Bronchial smooth muscle cell (primary cell): ENCODE measurements around the gene ARHGAP21. TPM values are rescaled to one million over a fixed set of nuclear protein-coding genes. Genes with fewer than 3 reads are reported as not detected.

Source experiments
- total RNA-seq: library from RNA; depleted of rRNA; stranded (reverse); fragments of >200 nt; gene quantifications from 2 replicates; pipeline ENCODE4 v1.2.1, GENCODE V29; 2014

The ARHGAP21 gene
- total RNA-seq: 109 and 130 TPM in 2 replicates

DNA sequence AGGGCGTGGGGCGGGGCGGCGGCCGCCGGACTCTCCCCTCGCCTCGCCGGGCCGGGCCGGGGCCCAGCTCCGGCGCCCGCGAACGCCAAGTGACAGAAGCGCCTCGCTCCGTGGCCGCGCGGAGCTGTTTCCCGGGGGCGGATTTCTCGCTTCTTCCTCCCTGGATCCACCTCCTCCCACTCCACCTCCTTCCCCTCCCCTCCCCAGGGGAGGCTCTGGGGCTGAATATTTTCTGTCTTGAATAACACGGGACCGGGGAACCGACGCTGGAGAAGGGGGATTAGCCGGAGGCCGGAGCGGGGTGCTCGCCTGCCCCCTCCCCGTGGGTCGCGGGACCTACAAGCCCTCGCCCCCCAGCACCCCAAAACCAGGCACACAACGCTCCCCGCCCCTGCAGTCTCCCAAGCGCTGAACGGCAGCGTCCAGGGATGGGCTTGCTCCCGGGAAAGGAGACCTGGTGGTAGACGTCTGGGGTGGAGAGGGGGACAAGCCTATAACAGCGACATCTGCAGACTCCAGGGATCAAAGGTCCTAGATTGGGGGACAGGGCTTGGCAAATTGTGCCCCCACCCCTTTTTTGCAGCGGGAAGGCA lies at the start of gene ARHGAP21:
TSS of gene ARHGAP21 (minus strand) at position 100 of the 593 bp plus-strand sequence. CDS start 1,988 bp downstream, outside the sequence.

Other genes starting within 250 kb of the ARHGAP21 start
- 28.1 and 58.6 TPM in 2 replicates for gene PRTFDC1, start 228.7 kb upstream of the ARHGAP21 start, total RNA-seq